B cell (primary cell): ENCODE results near the gene NPAT.

Experiments used
- EZH2 ChIP-seq: IDR thresholded peaks from 2 replicates; pipeline ENCODE4 v1.6.1; 2012; ENCODE audit warnings: borderline replicate concordance, low read depth, mild to moderate bottlenecking, moderate library complexity, low read length; ENCODE audit not compliant: insufficient read depth, poor library complexity, severe bottlenecking
- TF ChIP-seq, protein P1 (sequence below): fragments of 200-600 bp; IDR thresholded peaks from one replicate; pipeline ENCODE4 v1.8.0; 2022; ENCODE audit warnings: antibody characterized with exemption, mild to moderate bottlenecking

- TF ChIP-seq, protein P1, sequence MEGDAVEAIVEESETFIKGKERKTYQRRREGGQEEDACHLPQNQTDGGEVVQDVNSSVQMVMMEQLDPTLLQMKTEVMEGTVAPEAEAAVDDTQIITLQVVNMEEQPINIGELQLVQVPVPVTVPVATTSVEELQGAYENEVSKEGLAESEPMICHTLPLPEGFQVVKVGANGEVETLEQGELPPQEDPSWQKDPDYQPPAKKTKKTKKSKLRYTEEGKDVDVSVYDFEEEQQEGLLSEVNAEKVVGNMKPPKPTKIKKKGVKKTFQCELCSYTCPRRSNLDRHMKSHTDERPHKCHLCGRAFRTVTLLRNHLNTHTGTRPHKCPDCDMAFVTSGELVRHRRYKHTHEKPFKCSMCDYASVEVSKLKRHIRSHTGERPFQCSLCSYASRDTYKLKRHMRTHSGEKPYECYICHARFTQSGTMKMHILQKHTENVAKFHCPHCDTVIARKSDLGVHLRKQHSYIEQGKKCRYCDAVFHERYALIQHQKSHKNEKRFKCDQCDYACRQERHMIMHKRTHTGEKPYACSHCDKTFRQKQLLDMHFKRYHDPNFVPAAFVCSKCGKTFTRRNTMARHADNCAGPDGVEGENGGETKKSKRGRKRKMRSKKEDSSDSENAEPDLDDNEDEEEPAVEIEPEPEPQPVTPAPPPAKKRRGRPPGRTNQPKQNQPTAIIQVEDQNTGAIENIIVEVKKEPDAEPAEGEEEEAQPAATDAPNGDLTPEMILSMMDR: no peak
- no peak for TF ChIP-seq EZH2
Measured at GRCh38 chr11:108131993-108132392, 90.4 kb downstream of the NPAT start.
